ENCODE data around the gene HEXA. TPM values are rescaled to one million over a fixed set of nuclear protein-coding genes. Genes with fewer than 3 reads are reported as not detected.
A peak's percentile ranks its signal among the peaks of the same experiment; 100 is the strongest.

HEXA gene
- total RNA-seq, 1 donor: 122 TPM

DNA sequence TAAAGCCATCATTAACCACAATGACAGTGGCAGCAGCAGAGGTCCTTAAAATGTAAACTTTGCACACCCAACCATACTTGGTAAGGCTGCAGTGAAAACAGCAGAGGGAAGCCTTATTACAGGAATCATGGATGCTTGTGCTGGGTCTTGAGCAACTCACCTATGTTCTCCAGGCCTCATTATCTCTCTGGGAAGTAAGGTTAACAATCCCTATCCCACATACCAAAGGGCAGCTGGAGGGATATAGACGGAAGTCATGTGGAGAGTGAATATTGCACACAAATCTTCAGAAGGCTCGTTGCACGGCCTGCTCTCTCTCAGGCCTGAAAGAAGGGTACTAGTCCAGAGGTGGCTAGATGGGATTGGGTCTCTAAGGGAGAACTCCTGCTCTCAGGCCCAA lies 30.0 kb downstream of the HEXA start:
- Histone ChIP-seq H4K20me1 (ENCODE audit: insufficient read depth, low read length) (no peaks in the 10 kb centered on the region), H3K79me2 (ENCODE audit: insufficient read depth, low read length) (no peaks in the 10 kb centered on the region), H3K36me3 (ENCODE audit: insufficient read depth, low read length) (peaks cover 57% of the 10 kb centered on the region), H2AFZ (ENCODE audit: low read length) (no peak overlapping the region), H3K27me3 (ENCODE audit: insufficient read depth, low read length) (no peaks in the 10 kb centered on the region), H3K4me1 (ENCODE audit: insufficient read depth, low read length) (no peaks in the 10 kb centered on the region), H3K4me2 (ENCODE audit: insufficient read depth, low read length) (no peak overlapping the region), H3K27ac (ENCODE audit: low read depth, low read length) (no peak overlapping the region), H3K9me3 (ENCODE audit: low read depth, low read length) (no peaks in the 10 kb centered on the region), H3K4me3 (ENCODE audit: insufficient read depth, low read length) (no peak overlapping the region)
- no peak for DNase-seq (ENCODE audit: insufficient read length, low spot score, missing footprints)
- TF ChIP-seq, protein P1, sequence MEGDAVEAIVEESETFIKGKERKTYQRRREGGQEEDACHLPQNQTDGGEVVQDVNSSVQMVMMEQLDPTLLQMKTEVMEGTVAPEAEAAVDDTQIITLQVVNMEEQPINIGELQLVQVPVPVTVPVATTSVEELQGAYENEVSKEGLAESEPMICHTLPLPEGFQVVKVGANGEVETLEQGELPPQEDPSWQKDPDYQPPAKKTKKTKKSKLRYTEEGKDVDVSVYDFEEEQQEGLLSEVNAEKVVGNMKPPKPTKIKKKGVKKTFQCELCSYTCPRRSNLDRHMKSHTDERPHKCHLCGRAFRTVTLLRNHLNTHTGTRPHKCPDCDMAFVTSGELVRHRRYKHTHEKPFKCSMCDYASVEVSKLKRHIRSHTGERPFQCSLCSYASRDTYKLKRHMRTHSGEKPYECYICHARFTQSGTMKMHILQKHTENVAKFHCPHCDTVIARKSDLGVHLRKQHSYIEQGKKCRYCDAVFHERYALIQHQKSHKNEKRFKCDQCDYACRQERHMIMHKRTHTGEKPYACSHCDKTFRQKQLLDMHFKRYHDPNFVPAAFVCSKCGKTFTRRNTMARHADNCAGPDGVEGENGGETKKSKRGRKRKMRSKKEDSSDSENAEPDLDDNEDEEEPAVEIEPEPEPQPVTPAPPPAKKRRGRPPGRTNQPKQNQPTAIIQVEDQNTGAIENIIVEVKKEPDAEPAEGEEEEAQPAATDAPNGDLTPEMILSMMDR (IDR thresholded peaks at IDR 0.05; ENCODE audit: extremely low read depth, low read depth, low read length): no peak

GRCh38 chr15:72345280-72345679 lies 30.5 kb downstream of the HEXA start:
- DNase-seq (ENCODE audit: insufficient read length, low spot score, missing footprints): no peak

GRCh38 chr15:72344602-72345001 lies 31.2 kb downstream of the HEXA start:
- H3K9me3 ChIP-seq (ENCODE audit: low read depth, low read length): no peaks in the 10 kb centered on the region
- H3K4me1 ChIP-seq (ENCODE audit: insufficient read depth, low read length): peaks cover 6% of the 10 kb centered on the region
- H3K36me3 ChIP-seq (ENCODE audit: insufficient read depth, low read length): peaks cover 50% of the 10 kb centered on the region
- DNase-seq (ENCODE audit: insufficient read length, low spot score, missing footprints): peak; percentile 51
- H3K27me3 ChIP-seq (ENCODE audit: insufficient read depth, low read length): no peaks in the 10 kb centered on the region
- no peak overlapping the region for H2AFZ ChIP-seq (ENCODE audit: low read length)
- H3K4me2 ChIP-seq (ENCODE audit: insufficient read depth, low read length): no peak overlapping the region
- TF ChIP-seq, protein P1 (IDR thresholded peaks at IDR 0.05; ENCODE audit: extremely low read depth, low read depth, low read length): no peak
- no peak overlapping the region for H3K27ac ChIP-seq (ENCODE audit: low read depth, low read length)
- H4K20me1 ChIP-seq (ENCODE audit: insufficient read depth, low read length): no peaks in the 10 kb centered on the region
- no peaks in the 10 kb centered on the region for H3K79me2 ChIP-seq (ENCODE audit: insufficient read depth, low read length)
- H3K4me3 ChIP-seq (ENCODE audit: insufficient read depth, low read length): no peak overlapping the region

More at GRCh38 chr15:72345280-72345679, 30.5 kb downstream of the HEXA start:
- peaks cover under 1% of the 10 kb centered on the region for H3K4me1 ChIP-seq (ENCODE audit: insufficient read depth, low read length)
- no peaks in the 10 kb centered on the region for H3K27me3 ChIP-seq (ENCODE audit: insufficient read depth, low read length)
- TF ChIP-seq, protein P1 (IDR thresholded peaks at IDR 0.05; ENCODE audit: extremely low read depth, low read depth, low read length): no peak
- H3K79me2 ChIP-seq (ENCODE audit: insufficient read depth, low read length): no peaks in the 10 kb centered on the region
- H3K36me3 ChIP-seq (ENCODE audit: insufficient read depth, low read length): peaks cover 52% of the 10 kb centered on the region
- H2AFZ ChIP-seq (ENCODE audit: low read length): no peak overlapping the region
- no peak overlapping the region for H3K27ac ChIP-seq (ENCODE audit: low read depth, low read length)
- H4K20me1 ChIP-seq (ENCODE audit: insufficient read depth, low read length): no peaks in the 10 kb centered on the region
- no peak overlapping the region for H3K4me3 ChIP-seq (ENCODE audit: insufficient read depth, low read length)
- no peaks in the 10 kb centered on the region for H3K9me3 ChIP-seq (ENCODE audit: low read depth, low read length)
- H3K4me2 ChIP-seq (ENCODE audit: insufficient read depth, low read length): no peak overlapping the region

- peak; percentile 57 for DNase-seq (ENCODE audit: insufficient read length, low spot score, missing footprints)
- Histone ChIP-seq H3K27me3 (ENCODE audit: insufficient read depth, low read length) (no peaks in the 10 kb centered on the region), H2AFZ (ENCODE audit: low read length) (no peak overlapping the region), H3K4me3 (ENCODE audit: insufficient read depth, low read length) (no peak overlapping the region), H3K4me1 (ENCODE audit: insufficient read depth, low read length) (peaks cover 18% of the 10 kb centered on the region), H3K4me2 (ENCODE audit: insufficient read depth, low read length) (no peak overlapping the region), H4K20me1 (ENCODE audit: insufficient read depth, low read length) (no peaks in the 10 kb centered on the region), H3K27ac (ENCODE audit: low read depth, low read length) (no peak overlapping the region), H3K36me3 (ENCODE audit: insufficient read depth, low read length) (peaks cover 31% of the 10 kb centered on the region), H3K79me2 (ENCODE audit: insufficient read depth, low read length) (no peaks in the 10 kb centered on the region), H3K9me3 (ENCODE audit: low read depth, low read length) (no peaks in the 10 kb centered on the region)
- TF ChIP-seq, protein P1 (IDR thresholded peaks at IDR 0.05; ENCODE audit: extremely low read depth, low read depth, low read length): peak; percentile 50
These were observed 33.4 kb downstream of the HEXA start for GRCh38 chr15:72342385-72342784.
